Endodermal cell (in vitro differentiated cells): ENCODE measurements around the gene ID1. TPM values are rescaled to one million over a fixed set of nuclear protein-coding genes. Genes with fewer than 3 reads are reported as not detected.
"Not testable (repeated sequence)": the region's sequence is repeated elsewhere in the genome, so short reads cannot be mapped to it uniquely, and the experiment has no call there.

Experiments
- DNase-seq: peaks from one replicate; pipeline ENCODE4 v3.0.0-alpha.2; 2017
- H3K27ac ChIP-seq: 2 replicates; pipeline ENCODE4 v1.5.1; 2013; ENCODE audit warnings: mild to moderate bottlenecking, low read depth, low read length, moderate library complexity
- H3K27me3 ChIP-seq: 2 replicates; pipeline ENCODE4 v1.6.1; 2013; ENCODE audit warnings: mild to moderate bottlenecking, low read length, moderate library complexity; ENCODE audit not compliant: insufficient read depth, control insufficient read depth, poor library complexity, severe bottlenecking
- H3K36me3 ChIP-seq: 2 replicates; pipeline ENCODE4 v1.7.0; 2013; ENCODE audit warnings: mild to moderate bottlenecking, low read length, moderate library complexity; ENCODE audit not compliant: control insufficient read depth, insufficient read depth
- H3K4me1 ChIP-seq: one replicate; pipeline ENCODE4 v1.7.0; 2013; ENCODE audit warnings: low read length; ENCODE audit not compliant: control insufficient read depth, insufficient read depth
- H3K4me3 ChIP-seq: 2 replicates; pipeline ENCODE4 v1.5.1; 2013; ENCODE audit warnings: mild to moderate bottlenecking, low read length, moderate library complexity
- H3K9ac ChIP-seq: 2 replicates; pipeline ENCODE4 v1.6.1; 2013; ENCODE audit warnings: mild to moderate bottlenecking, low read length, moderate library complexity; ENCODE audit not compliant: poor library complexity, severe bottlenecking; ENCODE audit errors: extremely low read depth
- H3K9me3 ChIP-seq: 2 replicates; pipeline ENCODE4 v1.6.1; 2013; ENCODE audit warnings: mild to moderate bottlenecking, low read length, moderate library complexity; ENCODE audit not compliant: control insufficient read depth
- H3K27ac Mint-ChIP-seq: 2 replicates; pipeline ENCODE4 v1.8.0; 2020; ENCODE audit warnings: mixed read lengths
- H3K27me3 Mint-ChIP-seq: 2 replicates; pipeline ENCODE4 v1.8.0; 2021; ENCODE audit warnings: mild to moderate bottlenecking, mixed read lengths; ENCODE audit not compliant: insufficient read depth
- H3K36me3 Mint-ChIP-seq: 2 replicates; pipeline ENCODE4 v1.8.0; 2020; ENCODE audit warnings: low read depth, mixed read lengths
- H3K4me1 Mint-ChIP-seq: 2 replicates; pipeline ENCODE4 v1.8.0; 2020; ENCODE audit warnings: mixed read lengths
- H3K4me3 Mint-ChIP-seq: 2 replicates; pipeline ENCODE4 v1.8.0; 2020; ENCODE audit warnings: mild to moderate bottlenecking, moderate library complexity, mixed read lengths
- H3K9me3 Mint-ChIP-seq: 2 replicates; pipeline ENCODE4 v1.8.0; 2020; ENCODE audit warnings: mild to moderate bottlenecking, mixed read lengths
- WGBS, 2 experiments: methylation state at CpG; one replicate each; pipeline versions ENCODE4 v1.1.5 to v1.1.7; 2013; ENCODE audit warnings: missing lambda C conversion rate in 2 of 2, mixed read lengths in 1 of 2; ENCODE audit not compliant: insufficient coverage in 1 of 2, insufficient read length in 1 of 2; 5-methylcytosine and 5-hydroxymethylcytosine counted together
- total RNA-seq, 2 donors: library from RNA; stranded (reverse); fragmentation: NEBNext Ultra II Directional in 1 of 2; extraction: Animal tissue kit (Norgen Biotek cat#: 25700) in 1 of 2; gene quantifications; 2 replicates in 1 of 2; 3 replicates in 1 of 2; pipeline ENCODE4 v1.2.1, GENCODE V29; 2021
- TF ChIP-seq, protein P1 (sequence below): fragments of 200-600 bp; sonication (generic); conservative IDR thresholded peaks from 2 replicates; pipeline ENCODE4 v1.5.0; 2021; ENCODE audit warnings: antibody characterized with exemption, mild to moderate bottlenecking

The ID1 gene
- total RNA-seq, 2 donors from 2014 or later, result 380 to 447 TPM

- Mint-ChIP-seq H3K36me3 (peaks cover 13% of the 10 kb centered on the region), H3K27me3 (no peaks in the 10 kb centered on the region), H3K9me3 (peaks cover 4% of the 10 kb centered on the region), H3K27ac (peak overlapping the region; percentile 98), H3K4me3 (peak overlapping the region; percentile 75), H3K4me1 (peaks cover 59% of the 10 kb centered on the region)
- Histone ChIP-seq H3K36me3 (peaks cover 15% of the 10 kb centered on the region), H3K4me3 (peak overlapping the region; percentile 79), H3K27ac (peak overlapping the region; percentile 95), H3K27me3 (no peaks in the 10 kb centered on the region), H3K9ac (peak overlapping the region; percentile 51), H3K9me3 (no peaks in the 10 kb centered on the region), H3K4me1 (no peaks in the 10 kb centered on the region)
- 76 to 82% methylated on average over 13 to 19 of the region's 19 CpGs for WGBS, 2 experiments
- TF ChIP-seq, protein P1, sequence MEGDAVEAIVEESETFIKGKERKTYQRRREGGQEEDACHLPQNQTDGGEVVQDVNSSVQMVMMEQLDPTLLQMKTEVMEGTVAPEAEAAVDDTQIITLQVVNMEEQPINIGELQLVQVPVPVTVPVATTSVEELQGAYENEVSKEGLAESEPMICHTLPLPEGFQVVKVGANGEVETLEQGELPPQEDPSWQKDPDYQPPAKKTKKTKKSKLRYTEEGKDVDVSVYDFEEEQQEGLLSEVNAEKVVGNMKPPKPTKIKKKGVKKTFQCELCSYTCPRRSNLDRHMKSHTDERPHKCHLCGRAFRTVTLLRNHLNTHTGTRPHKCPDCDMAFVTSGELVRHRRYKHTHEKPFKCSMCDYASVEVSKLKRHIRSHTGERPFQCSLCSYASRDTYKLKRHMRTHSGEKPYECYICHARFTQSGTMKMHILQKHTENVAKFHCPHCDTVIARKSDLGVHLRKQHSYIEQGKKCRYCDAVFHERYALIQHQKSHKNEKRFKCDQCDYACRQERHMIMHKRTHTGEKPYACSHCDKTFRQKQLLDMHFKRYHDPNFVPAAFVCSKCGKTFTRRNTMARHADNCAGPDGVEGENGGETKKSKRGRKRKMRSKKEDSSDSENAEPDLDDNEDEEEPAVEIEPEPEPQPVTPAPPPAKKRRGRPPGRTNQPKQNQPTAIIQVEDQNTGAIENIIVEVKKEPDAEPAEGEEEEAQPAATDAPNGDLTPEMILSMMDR, result no peak
- DNase-seq, result no peak
Measured at GRCh38 chr20:31573555-31574321, 31.4 kb upstream of the ID1 start.

DNA sequence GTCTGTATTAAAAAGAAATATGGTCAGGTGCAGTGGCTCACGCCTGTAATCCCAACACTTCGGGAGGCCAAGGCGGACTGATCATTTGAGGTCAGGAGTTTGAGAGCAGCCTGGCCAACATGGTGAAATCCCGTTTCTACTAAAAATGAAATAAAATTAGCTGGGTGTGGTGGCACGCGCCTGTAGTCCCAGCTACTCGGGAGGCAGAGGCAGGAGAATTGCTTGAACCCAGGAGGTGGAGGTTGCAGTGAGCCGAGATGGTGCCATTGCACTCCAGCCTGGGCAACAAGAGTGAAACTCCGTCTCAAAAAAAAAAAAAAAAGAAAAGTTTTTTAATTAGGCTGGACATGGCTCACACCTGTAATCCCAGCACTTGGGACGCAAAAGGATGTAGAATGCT lies 30.1 kb upstream of the ID1 start:
- not testable (repeated sequence) for H3K9me3 Mint-ChIP-seq

DNA sequence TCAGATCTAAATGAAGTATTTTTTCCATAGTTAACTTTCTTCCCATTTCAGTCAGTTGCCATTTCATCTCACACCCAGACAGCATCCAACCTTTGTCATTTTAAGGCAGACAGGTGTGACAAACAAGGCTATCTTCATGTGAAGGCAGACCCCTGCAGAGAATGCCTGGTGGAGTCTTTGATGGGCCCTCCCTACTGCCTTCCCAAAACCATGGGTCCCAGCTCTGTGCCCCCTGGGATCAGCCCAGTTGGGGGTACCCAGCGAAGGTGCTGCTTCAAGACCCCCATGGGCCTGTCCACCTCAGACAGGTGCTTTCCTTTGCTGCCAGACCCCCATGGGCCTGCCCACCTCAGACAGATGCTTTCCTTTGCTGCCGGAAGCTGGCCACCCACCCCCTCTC lies 28.3 kb upstream of the ID1 start:
- no peak for DNase-seq
- Histone ChIP-seq H3K9me3 (no peaks in the 10 kb centered on the region), H3K36me3 (no peaks in the 10 kb centered on the region), H3K9ac (no peak overlapping the region), H3K27ac (no peak overlapping the region), H3K4me3 (no peak overlapping the region), H3K27me3 (no peaks in the 10 kb centered on the region), H3K4me1 (peaks cover 3% of the 10 kb centered on the region)
- H3K27ac Mint-ChIP-seq, result peak overlapping the region; percentile 86
- peaks cover 17% of the 10 kb centered on the region for H3K36me3 Mint-ChIP-seq
- no peak overlapping the region for H3K4me3 Mint-ChIP-seq
- H3K9me3 Mint-ChIP-seq, result peaks cover 4% of the 10 kb centered on the region
- peaks cover 52% of the 10 kb centered on the region for H3K4me1 Mint-ChIP-seq
- TF ChIP-seq, protein P1, result no peak
- no peaks in the 10 kb centered on the region for H3K27me3 Mint-ChIP-seq
- WGBS, 2 experiments, result 96% methylated on average over 2 of the region's 2 CpGs; no CpG with 5 or more reads in 1 of the 2 experiments

More for the DNA sequence above, 30.1 kb upstream of the ID1 start:
- WGBS, 2 experiments, result 97 to 99% methylated on average over 8 to 10 of the region's 10 CpGs
- H3K27me3 Mint-ChIP-seq, H3K9ac ChIP-seq, DNase-seq, H3K36me3 ChIP-seq, H3K27me3 ChIP-seq, H3K4me1 ChIP-seq, H3K4me3 ChIP-seq, H3K27ac Mint-ChIP-seq, H3K27ac ChIP-seq, H3K4me3 Mint-ChIP-seq, H3K9me3 ChIP-seq: not testable (repeated sequence)
- Mint-ChIP-seq H3K36me3 (peaks cover 14% of the 10 kb centered on the region), H3K4me1 (peaks cover 47% of the 10 kb centered on the region)
